ENCODE data around the gene JPH3.

Gene JPH3

GRCh38 chr16:87634411-87634810 is 32.1 kb downstream of the JPH3 start:
- FAIRE-seq (no peak), DNase-seq (ENCODE audit: insufficient read length, low spot score) (no peak)
- no peak for TF ChIP-seq POLR2A (IDR thresholded peaks at IDR 0.05; ENCODE audit: low read depth, low read length)

GRCh38 chr16:87635541-87636049 is 33.3 kb downstream of the JPH3 start:
- peak; percentile 85 for DNase-seq (ENCODE audit: insufficient read length, low spot score)
- FAIRE-seq, result no peak
- TF ChIP-seq POLR2A (IDR thresholded peaks at IDR 0.05; ENCODE audit: low read depth, low read length), result no peak

DNA sequence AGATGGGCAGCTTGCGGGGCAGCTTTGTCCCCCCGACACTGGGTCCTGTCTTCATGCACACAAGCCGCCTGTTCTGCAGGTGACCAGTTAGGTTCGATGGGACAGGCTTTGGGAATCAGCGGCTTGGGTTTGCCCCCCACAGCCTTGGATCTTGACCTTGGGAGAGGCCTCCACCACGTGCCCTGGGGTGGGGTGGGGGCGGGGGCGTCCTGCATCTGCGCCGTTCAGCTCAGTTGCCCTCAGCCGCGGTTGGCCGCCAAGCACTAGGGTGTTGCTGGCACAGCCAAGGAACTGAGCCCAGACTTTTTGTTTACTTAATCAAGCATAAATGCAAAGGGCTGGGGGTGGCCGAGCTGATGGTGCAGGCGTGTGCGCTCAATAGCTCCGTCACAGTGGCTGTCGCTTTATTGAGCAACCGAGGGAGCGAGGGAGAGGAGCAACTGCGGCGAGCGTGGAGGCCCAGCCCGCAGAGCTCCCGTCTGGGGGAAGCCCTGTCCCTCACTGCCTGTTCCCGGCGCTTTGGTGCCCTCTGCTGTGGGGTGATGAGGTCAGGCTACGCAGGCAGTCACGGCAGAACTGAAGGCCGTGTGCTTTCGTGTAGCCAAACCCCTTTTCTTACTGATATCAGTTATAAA is 33.9 kb downstream of the JPH3 start:
- peak; percentile 99 for DNase-seq (ENCODE audit: insufficient read length, low spot score)
- no peak for TF ChIP-seq POLR2A (IDR thresholded peaks at IDR 0.05; ENCODE audit: low read depth, low read length)
- no peak for FAIRE-seq

DNA sequence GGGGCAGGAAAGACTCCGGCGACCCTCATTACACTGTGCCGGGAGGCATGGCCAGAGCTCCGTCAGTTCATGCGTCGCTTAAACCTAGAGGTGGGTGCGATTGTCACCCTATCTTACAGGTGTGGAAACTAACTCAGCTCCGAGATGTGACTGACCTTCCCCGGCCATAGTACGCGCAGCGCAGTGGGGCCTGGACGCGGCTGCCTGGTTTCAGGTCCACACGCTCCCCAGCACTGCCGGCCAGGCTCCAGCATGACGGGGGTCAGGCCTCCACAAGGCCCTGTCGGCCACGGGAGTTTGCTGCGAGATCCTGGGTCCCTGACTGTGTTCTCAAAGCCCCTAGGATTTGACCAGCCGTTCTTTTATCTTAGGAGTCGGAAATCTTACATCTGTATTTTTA is 34.4 kb downstream of the JPH3 start:
- DNase-seq (ENCODE audit: insufficient read length, low spot score), result no peak
- no peak for FAIRE-seq
- no peak for TF ChIP-seq POLR2A (IDR thresholded peaks at IDR 0.05; ENCODE audit: low read depth, low read length)

DNA sequence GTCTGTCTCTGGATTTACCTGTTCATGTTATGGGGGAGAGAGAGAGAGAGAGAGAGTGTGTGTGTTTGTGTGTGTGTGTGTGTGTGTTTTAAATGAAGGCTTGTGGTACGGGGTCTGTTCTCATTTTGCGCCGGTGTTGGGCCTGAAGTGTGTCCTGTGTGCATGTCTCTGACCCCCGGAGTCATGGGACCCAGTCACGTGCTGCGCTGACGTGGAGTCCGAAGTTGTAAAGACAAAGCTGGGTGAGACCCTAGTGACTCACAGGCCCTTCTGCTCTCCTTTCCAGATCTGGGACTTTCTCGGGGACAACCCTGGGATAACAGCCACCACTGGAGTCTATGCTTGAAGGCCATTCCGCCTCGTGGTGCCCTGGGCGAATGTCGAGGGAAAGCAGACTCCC is 35.0 kb downstream of the JPH3 start:
- DNase-seq (ENCODE audit: insufficient read length, low spot score), result no peak
- no peak for TF ChIP-seq POLR2A (IDR thresholded peaks at IDR 0.05; ENCODE audit: low read depth, low read length)

DNA sequence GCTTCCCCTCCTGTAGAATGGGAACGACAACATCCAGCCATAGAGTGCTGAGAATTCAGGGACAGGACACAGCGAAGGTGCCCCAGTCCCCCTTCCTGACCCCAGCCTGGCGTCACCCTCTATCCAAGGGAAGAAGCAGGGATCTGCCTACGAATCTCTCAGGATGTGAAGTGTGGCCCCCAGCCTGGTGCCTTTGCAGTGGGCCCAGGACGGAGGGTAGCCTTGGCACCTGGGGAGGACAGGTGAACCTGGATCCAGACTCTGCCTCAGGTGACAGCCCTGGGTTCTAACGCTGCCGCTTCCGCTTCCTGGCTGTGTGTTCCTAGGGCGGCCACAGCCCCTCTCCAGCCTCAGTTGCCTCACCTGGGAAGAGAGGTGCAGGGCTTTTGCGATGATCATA is 36.4 kb downstream of the JPH3 start:
- DNase-seq (ENCODE audit: insufficient read length, low spot score), result no peak
- FAIRE-seq, result no peak
- TF ChIP-seq POLR2A (IDR thresholded peaks at IDR 0.05; ENCODE audit: low read depth, low read length), result no peak

More for the DNA sequence above, 35.0 kb downstream of the JPH3 start:
- no peak for FAIRE-seq

GRCh38 chr16:87641721-87642120 is 39.4 kb downstream of the JPH3 start:
- FAIRE-seq (no peak), DNase-seq (ENCODE audit: insufficient read length, low spot score) (no peak)
- no peak for TF ChIP-seq POLR2A (IDR thresholded peaks at IDR 0.05; ENCODE audit: low read depth, low read length)

DNA sequence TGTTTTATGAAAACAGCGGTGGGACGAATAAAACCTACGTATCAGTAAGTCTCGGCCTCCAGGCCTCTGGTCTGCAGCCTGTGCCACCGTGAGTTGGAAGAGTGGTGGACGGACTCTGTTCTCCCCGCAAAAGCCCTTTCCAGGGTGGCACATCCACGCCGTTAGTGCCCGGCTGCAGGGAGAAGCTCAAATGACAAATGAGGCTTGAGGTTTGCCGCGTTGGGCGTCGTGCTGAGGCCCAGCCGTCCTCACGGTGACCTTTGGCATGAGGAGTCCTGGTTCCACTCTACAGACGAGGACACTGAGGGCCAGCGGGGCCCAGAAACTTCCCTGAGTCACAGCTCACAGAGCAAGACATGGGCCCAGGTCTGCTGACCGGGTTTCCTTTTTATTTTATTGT is 40.2 kb downstream of the JPH3 start:
- FAIRE-seq, result no peak

DNA sequence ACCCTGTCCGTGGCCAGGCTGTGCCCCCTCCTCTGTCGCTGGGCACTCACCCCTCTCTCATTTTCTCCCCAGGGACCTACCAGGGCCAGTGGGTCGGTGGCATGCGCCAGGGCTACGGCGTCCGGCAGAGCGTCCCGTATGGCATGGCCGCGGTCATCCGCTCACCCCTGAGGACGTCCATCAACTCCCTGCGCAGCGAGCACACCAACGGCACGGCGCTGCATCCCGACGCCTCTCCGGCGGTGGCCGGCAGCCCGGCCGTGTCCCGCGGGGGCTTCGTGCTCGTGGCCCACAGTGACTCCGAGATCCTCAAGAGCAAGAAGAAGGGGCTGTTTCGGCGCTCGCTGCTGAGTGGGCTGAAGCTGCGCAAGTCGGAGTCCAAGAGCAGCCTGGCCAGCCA is 41.9 kb downstream of the JPH3 start:
- FAIRE-seq (no peak), DNase-seq (ENCODE audit: insufficient read length, low spot score) (no peak)
- no peak for TF ChIP-seq POLR2A (IDR thresholded peaks at IDR 0.05; ENCODE audit: low read depth, low read length)

More for the DNA sequence above, 40.2 kb downstream of the JPH3 start:
- no peak for TF ChIP-seq POLR2A (IDR thresholded peaks at IDR 0.05; ENCODE audit: low read depth, low read length)
- no peak for DNase-seq (ENCODE audit: insufficient read length, low spot score)

DNA sequence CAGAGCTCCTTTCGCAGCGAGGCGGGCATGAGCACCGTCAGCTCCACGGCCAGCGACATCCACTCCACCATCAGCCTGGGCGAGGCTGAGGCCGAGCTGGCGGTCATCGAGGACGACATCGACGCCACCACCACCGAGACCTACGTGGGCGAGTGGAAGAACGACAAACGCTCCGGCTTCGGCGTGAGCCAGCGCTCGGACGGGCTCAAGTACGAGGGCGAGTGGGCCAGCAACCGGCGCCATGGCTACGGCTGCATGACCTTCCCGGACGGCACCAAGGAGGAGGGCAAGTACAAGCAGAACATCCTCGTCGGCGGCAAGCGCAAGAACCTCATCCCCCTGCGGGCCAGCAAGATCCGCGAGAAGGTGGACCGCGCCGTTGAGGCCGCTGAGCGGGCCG is 42.3 kb downstream of the JPH3 start:
- TF ChIP-seq POLR2A (IDR thresholded peaks at IDR 0.05; ENCODE audit: low read depth, low read length), result no peak
- DNase-seq (ENCODE audit: insufficient read length, low spot score) (no peak), FAIRE-seq (no peak)

- FAIRE-seq, result no peak
- no peak for DNase-seq (ENCODE audit: insufficient read length, low spot score)
- TF ChIP-seq POLR2A (IDR thresholded peaks at IDR 0.05; ENCODE audit: low read depth, low read length), result no peak
Measured at GRCh38 chr16:87645802-87646201, 43.5 kb downstream of the JPH3 start.

DNA sequence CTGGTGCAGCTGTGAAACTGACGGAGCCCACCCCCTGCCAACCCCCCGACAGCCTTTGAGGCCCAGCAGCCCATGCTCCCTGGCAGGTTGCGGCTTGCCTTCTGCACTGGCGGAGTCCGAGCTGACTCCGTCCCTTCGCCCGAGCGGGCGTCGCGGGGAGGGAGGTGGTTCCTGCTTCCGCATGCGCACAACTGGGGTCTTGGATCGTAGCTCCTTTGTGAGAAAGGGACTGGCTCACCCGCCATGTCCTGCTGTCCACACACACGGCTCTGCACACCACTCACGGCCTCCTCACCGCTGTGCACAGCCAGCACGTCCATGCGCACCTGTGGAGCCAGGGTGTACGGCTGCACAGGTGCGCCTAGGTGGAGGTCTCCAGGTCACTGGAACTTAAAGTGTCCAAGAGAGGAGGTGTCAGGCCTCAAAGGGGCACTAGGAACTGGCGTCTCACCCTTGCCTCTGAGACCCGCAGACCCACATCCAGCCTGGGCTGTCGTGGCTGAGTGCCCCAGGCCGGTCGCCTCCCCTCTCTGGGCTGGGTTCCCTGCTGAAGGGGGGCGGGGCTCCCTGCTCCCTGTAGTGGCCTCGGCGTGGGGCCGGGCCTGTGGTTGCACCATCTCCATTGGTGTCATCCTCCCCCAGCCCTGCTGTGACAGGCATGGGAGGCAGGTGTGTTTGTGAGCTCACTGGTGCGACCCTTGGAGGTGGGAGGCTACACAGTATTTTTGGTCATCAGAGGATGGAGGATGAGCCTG is 45.3 kb downstream of the JPH3 start:
- FAIRE-seq, result no peak
- TF ChIP-seq POLR2A (IDR thresholded peaks at IDR 0.05; ENCODE audit: low read depth, low read length), result no peak
- no peak for DNase-seq (ENCODE audit: insufficient read length, low spot score)

DNA sequence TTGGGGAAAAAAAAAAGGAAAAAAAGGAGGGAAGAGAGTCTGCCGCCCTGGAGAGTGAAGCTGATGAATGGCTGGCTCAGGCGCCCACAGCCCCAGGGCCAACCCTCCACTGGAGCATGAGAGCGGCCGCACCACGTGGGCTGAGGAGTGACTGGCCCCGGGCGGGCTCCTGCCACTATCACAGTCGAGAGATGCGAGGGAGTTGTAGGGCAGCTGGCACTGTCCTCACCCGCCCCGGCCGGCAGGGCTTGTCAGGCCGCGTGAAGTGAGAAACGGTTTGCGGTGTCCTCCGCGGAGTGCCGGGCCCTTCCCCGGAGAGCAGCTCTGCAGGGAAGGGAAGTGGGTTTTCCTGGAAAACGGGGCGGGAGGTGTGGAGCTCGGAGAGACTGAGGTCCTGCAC is 45.9 kb downstream of the JPH3 start:
- TF ChIP-seq POLR2A (IDR thresholded peaks at IDR 0.05; ENCODE audit: low read depth, low read length), result no peak
- DNase-seq (ENCODE audit: insufficient read length, low spot score), result no peak
- no peak for FAIRE-seq

- FAIRE-seq, result no peak
- no peak for TF ChIP-seq POLR2A (IDR thresholded peaks at IDR 0.05; ENCODE audit: low read depth, low read length)
- DNase-seq (ENCODE audit: insufficient read length, low spot score), result no peak
Measured at GRCh38 chr16:87648698-87649487, 46.6 kb downstream of the JPH3 start.

All from H54 (cell line).